ENCODE results near the gene SCN10A.

Gene SCN10A

DNA sequence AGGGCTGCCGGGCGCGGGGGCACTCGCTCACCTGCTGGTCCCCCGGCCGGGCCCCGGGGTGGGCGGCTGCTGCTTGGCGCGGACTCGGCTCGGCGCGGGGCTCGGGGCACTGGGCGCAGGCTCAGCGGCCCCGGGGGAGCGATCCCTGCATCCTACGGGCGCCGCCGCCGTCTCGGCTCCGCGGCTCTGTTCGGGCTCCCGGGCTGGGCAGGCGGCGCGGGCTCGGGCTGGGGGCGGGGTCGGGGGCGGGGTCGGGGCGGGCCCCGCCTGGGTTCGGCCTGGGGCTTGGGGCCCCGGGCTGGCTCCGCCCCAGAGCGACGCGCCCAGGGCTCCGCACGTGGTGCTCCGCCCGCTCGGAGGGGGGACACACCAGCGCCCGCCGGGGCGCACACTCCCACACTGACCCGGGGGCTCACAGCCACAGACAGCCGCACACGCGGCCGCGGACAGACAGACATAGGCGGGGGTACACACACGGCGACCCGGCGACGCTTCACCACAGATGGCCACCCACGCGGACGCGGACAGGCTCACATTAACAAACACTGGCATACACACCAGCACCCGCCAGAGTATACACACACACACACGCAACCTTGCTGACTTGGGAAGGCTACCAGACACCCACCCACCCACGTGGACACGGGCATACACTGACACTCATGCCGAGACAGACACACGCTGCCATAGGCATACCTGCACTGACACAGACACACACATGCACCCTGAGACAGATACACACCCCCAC, 166.3 kb downstream of the SCN10A start, which contains the start of gene SCN5A:
SCN5A (minus strand) TSS at position 188 of the 748 bp plus-strand sequence. CDS start 16,380 bp downstream, outside the sequence.
- no peak for DNase-seq

GRCh38 chr3:38648659-38649499, 167.1 kb downstream of the SCN10A start:
- DNase-seq = no peak

DNA sequence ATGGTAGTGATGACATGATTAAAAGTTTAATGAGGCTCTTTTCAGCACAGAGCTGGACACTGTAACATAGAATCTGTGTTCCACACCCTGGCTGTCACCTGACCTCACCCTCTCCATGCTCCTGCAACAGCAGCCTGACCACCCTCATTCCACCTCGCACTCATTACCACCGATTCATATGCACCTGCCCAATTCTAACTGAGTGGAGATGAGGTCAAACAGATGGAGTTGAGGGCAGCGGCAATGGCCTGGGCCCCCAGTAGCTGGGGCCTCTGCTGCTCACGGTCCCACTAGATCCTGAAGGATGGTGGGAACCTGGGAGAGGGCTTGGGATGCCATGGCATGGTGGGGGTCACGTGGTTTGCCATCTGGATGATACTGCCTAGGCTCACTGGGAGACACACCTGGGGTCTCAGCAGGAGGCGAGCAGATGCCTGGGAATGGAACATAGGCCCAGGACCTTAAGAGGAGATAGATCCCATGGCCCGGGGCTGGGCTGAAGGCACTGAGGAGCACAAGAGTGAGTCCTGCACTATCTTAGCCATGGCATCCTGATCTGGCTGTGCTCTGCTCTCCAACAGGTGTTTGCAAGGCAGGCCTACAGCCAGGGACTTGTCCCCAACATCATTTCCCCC, 167.9 kb downstream of the SCN10A start:
- DNase-seq = no peak

- no peak for DNase-seq
These were observed 168.6 kb downstream of the SCN10A start for GRCh38 chr3:38647217-38647970.

Data from NCI-H1048 (cell line).